ENCODE measurements around the gene PHLPP1. TPM values are rescaled to one million over a fixed set of nuclear protein-coding genes. Genes with fewer than 3 reads are reported as not detected.

The PHLPP1 gene
- total RNA-seq, 1 donor from 2014 or later, result 29.6 TPM

GRCh38 chr18:62838475-62839098 lies 123.2 kb downstream of the PHLPP1 start:
- peaks cover 22% of the 10 kb centered on the region for H3K4me1 Mint-ChIP-seq
- no peaks in the 10 kb centered on the region for H3K27me3 Mint-ChIP-seq (ENCODE audit: low read depth)
- DNase-seq (ENCODE audit: low read depth, low spot score), result no peak
- H3K27ac Mint-ChIP-seq (ENCODE audit: unreplicated experiment), result no peak overlapping the region
- H3K9me3 Mint-ChIP-seq, result no peaks in the 10 kb centered on the region
- no peak overlapping the region for H3K4me3 Mint-ChIP-seq
- TF ChIP-seq, protein P1, sequence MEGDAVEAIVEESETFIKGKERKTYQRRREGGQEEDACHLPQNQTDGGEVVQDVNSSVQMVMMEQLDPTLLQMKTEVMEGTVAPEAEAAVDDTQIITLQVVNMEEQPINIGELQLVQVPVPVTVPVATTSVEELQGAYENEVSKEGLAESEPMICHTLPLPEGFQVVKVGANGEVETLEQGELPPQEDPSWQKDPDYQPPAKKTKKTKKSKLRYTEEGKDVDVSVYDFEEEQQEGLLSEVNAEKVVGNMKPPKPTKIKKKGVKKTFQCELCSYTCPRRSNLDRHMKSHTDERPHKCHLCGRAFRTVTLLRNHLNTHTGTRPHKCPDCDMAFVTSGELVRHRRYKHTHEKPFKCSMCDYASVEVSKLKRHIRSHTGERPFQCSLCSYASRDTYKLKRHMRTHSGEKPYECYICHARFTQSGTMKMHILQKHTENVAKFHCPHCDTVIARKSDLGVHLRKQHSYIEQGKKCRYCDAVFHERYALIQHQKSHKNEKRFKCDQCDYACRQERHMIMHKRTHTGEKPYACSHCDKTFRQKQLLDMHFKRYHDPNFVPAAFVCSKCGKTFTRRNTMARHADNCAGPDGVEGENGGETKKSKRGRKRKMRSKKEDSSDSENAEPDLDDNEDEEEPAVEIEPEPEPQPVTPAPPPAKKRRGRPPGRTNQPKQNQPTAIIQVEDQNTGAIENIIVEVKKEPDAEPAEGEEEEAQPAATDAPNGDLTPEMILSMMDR (conservative IDR thresholded peaks at IDR 0.05), result no peak
- H3K36me3 Mint-ChIP-seq (ENCODE audit: low read depth), result no peaks in the 10 kb centered on the region

DNA sequence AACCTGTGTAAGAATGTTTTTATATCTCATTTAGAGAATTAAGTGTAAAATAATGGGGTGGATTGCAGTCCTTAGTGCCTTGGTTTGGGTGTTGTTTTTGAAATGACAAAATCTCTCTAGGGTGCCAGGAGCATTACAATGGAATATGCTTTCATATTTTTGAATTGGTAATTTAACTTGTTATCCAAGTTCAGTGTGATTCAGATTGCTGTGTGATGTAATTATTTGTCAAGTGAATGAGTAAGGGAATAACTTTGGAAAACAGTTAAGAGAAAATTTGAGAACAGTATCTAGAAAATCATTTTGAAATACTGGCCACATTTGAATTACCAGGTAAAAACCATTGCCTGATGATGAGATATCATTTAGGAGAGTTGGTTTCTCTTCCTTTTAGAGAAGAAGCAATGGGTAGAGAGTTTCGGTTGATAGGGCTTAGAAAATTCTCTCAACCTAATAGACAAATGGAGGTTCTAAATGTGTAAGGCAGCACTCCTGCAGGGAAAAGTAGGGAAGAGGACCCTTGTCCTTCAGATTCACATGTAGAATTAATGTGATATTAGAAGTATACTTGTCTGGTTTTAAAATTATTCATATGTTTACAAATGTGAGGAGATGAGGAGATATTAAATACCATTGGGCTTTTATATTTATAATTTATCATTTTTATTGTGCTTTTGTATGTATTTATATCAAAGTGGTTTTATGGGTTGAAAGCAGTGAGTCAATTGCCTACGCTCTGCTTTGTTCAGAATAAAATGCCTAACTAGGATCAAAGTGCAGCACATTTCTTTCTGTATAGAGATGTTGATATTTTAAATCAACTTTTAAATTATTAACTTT lies 124.8 kb downstream of the PHLPP1 start:
- H3K4me3 Mint-ChIP-seq, result no peak overlapping the region
- H3K4me1 Mint-ChIP-seq, result peaks cover 8% of the 10 kb centered on the region
- H3K36me3 Mint-ChIP-seq (ENCODE audit: low read depth), result no peaks in the 10 kb centered on the region
- TF ChIP-seq, protein P1 (conservative IDR thresholded peaks at IDR 0.05), result no peak
- H3K27me3 Mint-ChIP-seq (ENCODE audit: low read depth), result no peaks in the 10 kb centered on the region
- DNase-seq (ENCODE audit: low read depth, low spot score), result no peak
- H3K9me3 Mint-ChIP-seq, result no peaks in the 10 kb centered on the region
- no peak overlapping the region for H3K27ac Mint-ChIP-seq (ENCODE audit: unreplicated experiment)

GRCh38 chr18:62841405-62841804 lies 126.1 kb downstream of the PHLPP1 start:
- Mint-ChIP-seq H3K4me1 (peaks cover 12% of the 10 kb centered on the region), H3K9me3 (peaks cover 2% of the 10 kb centered on the region), H3K4me3 (no peak overlapping the region), H3K27me3 (ENCODE audit: low read depth) (no peaks in the 10 kb centered on the region), H3K27ac (ENCODE audit: unreplicated experiment) (no peak overlapping the region), H3K36me3 (ENCODE audit: low read depth) (no peaks in the 10 kb centered on the region)
- TF ChIP-seq, protein P1 (conservative IDR thresholded peaks at IDR 0.05), result no peak
- DNase-seq (ENCODE audit: low read depth, low spot score), result no peak

GRCh38 chr18:62842898-62843297 lies 127.6 kb downstream of the PHLPP1 start:
- peaks cover 17% of the 10 kb centered on the region for H3K4me1 Mint-ChIP-seq
- H3K27me3 Mint-ChIP-seq (ENCODE audit: low read depth), result no peaks in the 10 kb centered on the region
- no peak for DNase-seq (ENCODE audit: low read depth, low spot score)
- H3K36me3 Mint-ChIP-seq (ENCODE audit: low read depth), result no peaks in the 10 kb centered on the region
- TF ChIP-seq, protein P1 (conservative IDR thresholded peaks at IDR 0.05), result no peak
- H3K9me3 Mint-ChIP-seq, result peaks cover 2% of the 10 kb centered on the region
- no peak overlapping the region for H3K27ac Mint-ChIP-seq (ENCODE audit: unreplicated experiment)
- no peak overlapping the region for H3K4me3 Mint-ChIP-seq

- Mint-ChIP-seq H3K36me3 (ENCODE audit: low read depth) (no peaks in the 10 kb centered on the region), H3K27ac (ENCODE audit: unreplicated experiment) (no peak overlapping the region), H3K4me3 (no peak overlapping the region), H3K4me1 (peaks cover 9% of the 10 kb centered on the region), H3K9me3 (peaks cover 2% of the 10 kb centered on the region), H3K27me3 (ENCODE audit: low read depth) (no peaks in the 10 kb centered on the region)
- TF ChIP-seq, protein P1 (conservative IDR thresholded peaks at IDR 0.05), result no peak
- no peak for DNase-seq (ENCODE audit: low read depth, low spot score)
Measured at GRCh38 chr18:62844850-62845643, 129.7 kb downstream of the PHLPP1 start.
